B cell (primary cell): ENCODE measurements around the gene KRTAP5-1.

Source experiments
- CTCF ChIP-seq: fragments of 200-600 bp; IDR thresholded peaks from one replicate; pipeline ENCODE4 v1.8.0; 2022; ENCODE audit warnings: antibody characterized with exemption, mild to moderate bottlenecking
- EZH2 ChIP-seq: IDR thresholded peaks from 2 replicates; pipeline ENCODE4 v1.6.1; 2012; ENCODE audit warnings: borderline replicate concordance, low read depth, mild to moderate bottlenecking, moderate library complexity, low read length; ENCODE audit not compliant: insufficient read depth, poor library complexity, severe bottlenecking

- TF ChIP-seq CTCF, result no peak
- TF ChIP-seq EZH2, result no peak
Observed at GRCh38 chr11:1600626-1601025, 15.5 kb upstream of the KRTAP5-1 start.
